Raji (cell line): Measurements from ENCODE around the gene NUBP2.

Experiments
- POLR2A ChIP-seq: IDR thresholded peaks from 2 replicates; pipeline ENCODE4 v1.6.1; 2011; ENCODE audit warnings: low read depth, low read length, control low read depth; ENCODE audit not compliant: insufficient read depth

NUBP2 gene

DNA sequence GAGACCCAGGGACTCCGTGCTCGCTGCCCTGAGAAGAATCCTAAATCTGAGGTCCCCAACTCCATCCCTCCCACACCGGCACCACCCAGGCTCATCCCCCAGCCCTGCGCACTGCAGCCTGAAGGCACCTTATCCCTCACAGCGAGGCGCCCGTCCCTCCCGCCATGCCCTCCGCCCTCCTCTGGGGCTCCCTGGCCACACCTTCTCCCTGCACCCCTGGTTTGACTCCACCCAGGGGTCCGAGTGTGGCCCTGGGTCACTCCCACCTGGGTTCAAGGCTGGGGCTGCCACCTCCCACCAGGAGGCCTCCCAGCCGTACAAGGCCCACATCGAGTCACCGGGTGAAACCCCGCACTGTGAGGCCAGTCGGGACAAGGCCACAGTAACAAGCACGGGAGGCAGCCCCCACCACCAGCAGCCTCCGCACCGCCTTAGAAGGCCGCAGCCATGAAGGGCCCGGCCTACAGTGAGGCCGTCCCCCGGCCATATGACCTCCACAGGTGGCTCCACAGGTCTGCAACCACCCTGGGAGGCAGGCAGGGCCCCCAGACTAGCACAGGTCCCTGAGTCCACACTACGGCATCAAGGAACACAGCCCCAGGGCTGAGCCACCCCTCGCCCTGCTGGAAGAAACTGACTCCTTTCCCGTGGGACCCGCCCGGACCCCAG is 35.6 kb downstream of the NUBP2 start:
- TF ChIP-seq POLR2A: no peak

DNA sequence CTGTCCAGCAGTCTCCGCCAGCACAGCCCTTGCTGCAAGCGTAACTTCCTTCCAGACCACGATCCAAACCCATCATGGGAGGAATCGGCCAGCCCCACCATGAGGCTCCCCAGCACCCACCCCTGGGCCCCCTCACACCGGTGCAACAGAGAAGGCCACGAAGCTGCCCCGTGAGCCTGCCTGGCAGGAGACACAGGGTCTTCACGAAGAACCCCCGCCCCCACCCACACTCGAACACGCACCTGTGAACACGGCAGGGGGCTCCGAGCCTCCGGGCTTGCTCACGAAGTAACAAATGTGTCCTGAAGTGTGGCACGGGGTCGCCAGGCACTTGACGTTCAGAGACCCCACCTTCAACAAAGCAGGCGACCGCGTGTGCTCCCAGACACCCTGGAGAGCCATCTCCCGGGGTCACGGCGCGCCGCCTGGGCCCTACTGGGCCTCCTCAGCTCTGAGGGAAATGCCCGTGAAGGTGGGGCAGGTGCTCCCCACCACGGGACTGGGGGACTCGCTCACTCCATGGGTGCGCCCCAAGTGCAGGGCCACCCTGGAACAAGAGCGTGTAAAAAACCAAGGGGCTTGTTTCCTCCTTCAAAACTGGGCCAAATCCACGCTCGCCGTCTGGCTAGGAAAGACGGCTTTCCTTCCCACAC is 36.2 kb downstream of the NUBP2 start:
- no peak for TF ChIP-seq POLR2A

DNA sequence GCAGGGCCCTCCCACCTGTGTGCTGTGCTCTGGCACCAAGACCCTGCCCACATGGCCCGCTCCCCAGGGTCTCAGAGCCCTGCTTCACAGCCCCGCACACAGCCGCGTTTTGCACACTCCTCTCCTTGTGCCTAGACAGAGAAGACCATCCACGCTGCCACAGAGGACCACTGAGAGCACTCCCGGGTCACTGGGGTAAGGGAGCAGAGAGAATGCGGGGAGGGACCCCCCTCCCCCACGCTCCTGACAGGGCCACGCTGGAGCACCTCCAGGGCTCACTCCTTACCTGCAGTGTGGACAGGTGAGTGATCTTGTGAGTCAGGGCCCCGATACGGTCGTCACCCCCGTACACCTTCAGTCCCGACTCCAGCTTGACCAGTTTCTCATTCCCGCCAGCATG is 36.9 kb downstream of the NUBP2 start:
- no peak for TF ChIP-seq POLR2A

DNA sequence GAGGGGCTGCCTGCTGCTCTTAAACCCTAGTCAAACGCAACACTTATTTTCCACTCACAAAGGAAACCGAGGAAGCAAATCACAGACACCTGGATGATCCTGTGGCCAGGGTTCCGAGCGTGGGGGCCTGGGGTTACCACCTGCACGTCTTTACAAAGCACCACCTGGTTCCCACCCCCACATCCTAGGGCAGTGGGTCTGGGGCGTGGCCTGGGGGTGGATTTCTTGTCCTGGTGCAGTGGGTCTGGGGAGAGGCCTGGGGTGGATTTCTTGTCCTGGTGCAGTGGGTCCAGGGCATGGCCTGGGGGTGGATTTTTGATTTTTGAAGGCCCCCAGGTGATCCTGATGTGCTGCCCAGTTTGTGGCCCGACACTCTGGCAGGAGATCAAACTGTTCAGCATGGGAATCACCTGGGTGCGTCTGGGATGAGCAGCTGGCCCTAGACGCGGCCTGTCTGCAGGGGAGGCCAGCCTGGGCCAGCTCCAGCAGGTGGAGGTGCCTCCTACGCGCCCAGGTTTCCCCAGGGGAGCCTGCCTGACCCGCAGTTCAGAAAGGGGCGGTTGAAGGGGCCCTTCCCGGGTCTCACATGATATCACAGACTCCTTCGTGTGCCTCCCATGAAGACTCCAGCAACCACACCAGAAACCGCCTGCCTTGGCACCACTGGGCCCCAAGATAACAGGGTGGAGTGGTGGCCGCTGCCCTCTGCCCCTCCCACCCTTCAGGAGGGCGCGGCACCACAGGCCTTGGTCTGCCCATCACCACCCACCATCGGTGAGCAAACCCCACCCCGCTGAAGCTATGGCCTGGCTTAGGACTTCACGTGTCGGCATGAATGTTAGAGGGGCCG is 37.6 kb downstream of the NUBP2 start:
- no peak for TF ChIP-seq POLR2A

DNA sequence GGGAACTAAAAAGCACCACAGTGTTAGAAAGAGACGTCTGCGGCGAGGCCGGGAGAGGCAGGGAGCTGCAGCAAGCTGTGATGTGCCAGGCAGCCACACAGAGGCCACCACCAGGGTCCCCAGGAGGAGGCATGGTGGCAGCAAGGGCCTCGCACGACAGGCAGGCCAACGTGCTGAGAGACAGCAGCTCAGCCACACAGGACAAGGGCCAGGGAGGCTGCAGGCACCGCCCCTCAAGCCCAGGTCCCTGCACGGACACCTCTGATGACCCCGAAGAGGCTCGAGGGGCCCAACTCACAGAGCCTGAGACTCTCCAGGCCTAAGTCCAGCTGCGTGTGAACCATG is 38.2 kb downstream of the NUBP2 start:
- no peak for TF ChIP-seq POLR2A

DNA sequence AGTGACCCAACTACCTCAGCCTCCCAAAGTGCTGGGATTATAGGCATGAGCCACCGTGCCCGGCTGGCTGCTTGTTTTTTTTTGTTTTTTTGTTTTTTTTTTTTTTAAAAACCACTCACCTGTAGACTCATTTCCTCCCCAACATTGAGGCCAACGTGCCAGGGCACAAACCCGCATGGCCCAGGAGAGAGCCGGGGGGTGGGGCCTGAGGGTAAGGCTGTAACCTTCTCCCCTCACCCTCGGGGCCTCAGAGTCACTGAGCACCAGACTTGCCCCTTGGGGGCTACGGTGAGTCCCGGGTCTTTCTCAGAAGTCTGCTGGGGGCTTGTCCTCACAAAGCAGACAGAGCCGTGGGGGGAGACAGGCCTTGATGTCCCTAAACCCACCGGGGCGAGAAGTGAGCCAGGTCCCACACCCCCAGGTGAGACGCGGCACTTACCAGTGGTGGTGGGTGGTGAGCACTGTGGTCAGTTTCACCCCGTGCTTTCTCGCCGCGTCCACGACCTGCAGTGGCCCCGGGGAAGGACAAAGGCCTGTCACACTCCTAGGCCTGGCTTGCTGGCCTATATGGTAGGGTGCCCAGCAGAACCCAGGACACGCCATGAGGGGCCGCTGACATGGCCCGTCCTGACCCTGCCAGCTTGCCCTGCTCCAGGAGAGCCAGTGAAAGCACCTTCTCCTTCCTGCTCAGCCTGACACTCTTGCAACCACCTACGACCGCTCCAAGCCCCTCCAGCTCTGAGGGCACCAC is 39.3 kb downstream of the NUBP2 start:
- TF ChIP-seq POLR2A: no peak

DNA sequence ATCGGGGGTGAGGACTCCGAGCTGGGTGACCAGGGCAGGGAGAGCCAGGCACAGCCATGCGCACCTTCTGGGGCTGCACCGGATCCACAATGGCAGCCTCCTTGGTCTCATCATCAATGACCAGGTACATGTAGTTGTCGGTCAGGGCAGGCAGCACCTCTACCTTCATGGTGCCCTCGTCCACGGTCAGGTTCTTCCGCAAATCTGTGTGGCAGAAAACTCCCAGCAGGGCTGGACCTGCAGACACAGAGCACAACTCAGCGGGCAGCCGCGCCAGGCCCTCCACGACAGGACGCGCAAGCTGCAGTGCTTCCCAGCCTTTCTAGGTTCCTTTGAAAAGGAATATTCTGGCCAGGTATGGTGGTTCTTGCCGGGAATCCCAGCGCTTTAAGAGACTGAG is 40.0 kb downstream of the NUBP2 start:
- TF ChIP-seq POLR2A: no peak

DNA sequence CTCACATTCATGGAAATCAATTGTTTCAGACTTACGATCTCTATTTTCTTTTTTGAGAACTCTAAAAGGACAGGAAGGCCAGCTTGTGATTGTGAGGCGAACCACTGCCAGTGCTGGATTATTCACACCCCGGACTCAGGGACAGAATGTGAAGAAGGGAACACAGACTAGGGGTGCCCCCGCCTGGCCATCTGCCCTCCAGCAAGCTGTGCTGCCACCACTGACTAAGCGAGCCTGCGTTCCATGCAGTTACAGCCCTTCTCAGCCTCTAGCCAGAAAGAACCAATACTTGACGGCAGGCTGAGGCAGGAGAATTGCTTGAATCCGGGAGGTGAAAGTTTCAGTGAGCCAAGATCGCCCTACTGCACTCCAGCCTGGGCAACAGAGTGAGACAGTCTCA is 41.1 kb downstream of the NUBP2 start:
- no peak for TF ChIP-seq POLR2A

DNA sequence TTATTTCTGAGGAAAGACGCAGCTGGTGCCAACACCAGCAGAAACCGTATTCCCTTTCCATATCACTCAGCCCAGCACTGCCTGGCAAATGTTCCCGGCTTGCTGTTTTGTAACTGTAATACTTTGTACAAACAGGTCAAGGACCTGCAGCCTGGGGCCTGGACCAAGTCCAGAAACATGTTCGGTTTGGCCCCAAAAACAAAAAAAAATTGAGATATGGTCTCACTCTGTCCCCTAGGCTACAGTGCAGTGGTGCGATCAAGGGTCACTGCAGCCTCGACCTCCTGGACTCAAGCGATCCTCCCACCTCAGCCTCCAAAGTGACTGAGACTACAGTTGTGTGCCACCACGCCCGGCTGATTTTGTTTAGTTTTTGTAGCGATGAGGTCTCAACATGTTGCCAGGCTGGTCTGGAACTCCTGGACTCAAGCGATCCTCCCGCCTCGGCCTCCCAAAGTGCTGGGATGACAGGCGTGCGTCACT is 42.7 kb downstream of the NUBP2 start:
- TF ChIP-seq POLR2A: no peak

DNA sequence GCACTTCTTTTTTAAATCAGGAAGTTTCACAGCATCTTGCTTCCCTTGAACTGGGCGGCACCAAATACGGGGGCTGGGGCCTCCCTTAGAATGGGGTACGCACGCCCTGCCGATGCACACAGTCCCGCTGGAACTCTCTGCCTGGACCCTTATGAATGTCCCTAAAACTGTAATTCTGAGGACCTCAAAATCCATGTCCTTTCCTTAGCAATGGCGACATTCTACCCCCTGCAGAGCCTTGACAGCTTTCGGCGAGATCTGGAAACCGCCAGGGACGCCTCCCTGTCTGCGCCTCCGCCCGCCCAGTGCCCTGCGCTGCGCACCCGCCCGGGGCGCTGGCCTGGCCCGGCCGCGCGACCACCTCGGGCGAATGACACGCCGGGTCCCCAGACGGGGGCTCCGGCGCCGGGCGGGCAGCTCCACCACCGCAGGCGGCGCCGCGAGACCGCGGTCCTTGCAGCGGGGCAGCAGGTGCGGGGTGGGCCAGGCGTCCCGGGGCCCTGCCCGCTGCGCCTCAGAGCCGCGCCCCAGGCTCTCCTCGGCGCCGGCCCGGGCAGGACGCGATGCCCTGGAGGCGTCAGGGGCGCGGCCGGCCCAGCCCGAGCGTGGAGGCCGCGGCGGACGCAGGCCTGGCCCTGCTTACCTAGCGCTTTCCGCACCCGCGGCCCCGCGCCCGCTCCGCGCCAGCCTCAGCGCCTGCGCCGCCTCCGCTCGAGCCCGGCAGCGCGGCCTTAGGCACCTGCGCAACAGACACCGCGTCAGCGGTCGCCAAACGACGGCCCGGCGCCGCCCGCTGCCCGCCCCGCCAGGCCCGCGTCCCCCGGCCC is 43.3 kb downstream of the NUBP2 start:
- no peak for TF ChIP-seq POLR2A

DNA sequence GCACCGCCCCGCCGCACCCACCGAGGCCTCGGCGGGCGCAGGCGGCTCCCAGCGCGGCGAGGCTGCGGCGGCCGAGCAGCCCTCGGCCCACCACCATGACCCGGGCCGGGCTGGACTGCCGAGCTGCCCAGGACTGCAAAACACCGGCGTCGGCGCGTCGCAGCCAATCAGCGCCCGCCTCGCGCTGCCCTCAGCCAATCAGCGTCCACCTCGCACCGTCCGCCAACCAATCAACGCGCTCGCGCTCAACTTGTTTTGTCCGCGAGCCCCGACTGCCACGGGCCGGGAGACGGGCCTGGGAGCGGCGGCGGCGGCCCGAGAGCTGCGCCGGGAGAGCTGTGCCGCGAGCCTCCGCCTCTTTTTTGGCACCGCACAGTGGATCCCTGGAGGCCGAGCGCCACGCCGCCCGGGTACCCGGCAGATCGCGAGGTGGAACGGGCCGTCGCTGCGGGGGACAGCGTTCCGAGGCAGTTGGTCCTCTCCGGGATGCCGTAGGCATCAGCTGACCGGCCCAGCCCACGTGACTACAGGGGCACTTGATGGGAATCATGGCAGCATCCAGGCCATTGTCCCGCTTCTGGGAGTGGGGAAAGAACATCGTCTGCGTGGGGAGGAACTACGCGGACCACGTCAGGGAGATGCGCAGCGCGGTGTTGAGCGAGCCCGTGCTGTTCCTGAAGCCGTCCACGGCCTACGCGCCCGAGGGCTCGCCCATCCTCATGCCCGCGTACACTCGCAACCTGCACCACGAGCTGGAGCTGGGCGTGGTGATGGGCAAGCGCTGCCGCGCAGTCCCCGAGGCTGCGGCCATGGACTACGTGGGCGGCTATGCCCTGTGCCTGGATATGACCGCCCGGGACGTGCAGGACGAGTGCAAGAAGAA is 44.2 kb downstream of the NUBP2 start, which contains the start of the genes FAHD1 and HAGH:
FAHD1 (plus strand) TSS at position 516 of the 883 bp plus-strand sequence; CDS start at position 549, 33 bp downstream.
HAGH (minus strand) TSS at position 135 of the 883 bp plus-strand sequence; CDS start at position 97, 38 bp downstream.
- TF ChIP-seq POLR2A: peak; percentile 75

DNA sequence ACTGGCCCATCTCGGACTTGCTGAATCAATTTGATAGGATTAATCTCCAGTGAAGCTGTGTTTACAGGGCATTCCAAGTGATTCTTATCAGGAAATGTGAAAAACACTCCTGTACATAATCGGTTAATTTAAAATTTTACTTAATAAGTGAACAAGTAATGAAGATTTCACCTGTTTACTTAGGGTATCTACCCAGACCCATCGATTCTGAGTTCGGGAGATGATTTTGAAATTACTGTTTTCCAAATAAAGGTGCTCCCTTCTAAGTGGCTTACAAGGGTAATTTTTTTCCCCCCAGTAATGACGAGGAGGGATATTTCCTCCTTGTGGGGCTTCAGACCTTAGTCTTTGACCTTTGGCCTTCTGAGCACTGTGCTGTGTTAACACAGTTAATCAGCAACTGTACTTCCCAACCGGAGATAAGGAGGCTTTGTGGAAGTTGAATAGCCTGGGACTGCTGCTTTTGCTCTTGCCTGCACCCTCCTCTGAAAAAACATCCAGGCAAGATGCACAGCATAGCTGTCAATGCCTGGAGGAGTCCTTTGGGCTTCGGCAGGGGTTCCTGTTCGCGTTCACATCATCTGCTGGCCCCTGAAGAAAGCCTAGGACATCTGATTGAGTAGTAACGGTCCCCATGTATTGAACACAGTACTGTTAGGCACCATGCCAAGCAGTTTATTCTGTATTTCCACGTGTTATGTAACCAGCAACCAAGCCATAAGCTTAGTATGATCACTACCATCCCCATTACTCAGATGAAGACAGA is 46.1 kb downstream of the NUBP2 start:
- no peak for TF ChIP-seq POLR2A
